ENCODE data around the gene ARL3. TPM values are rescaled to one million over a fixed set of nuclear protein-coding genes. Genes with fewer than 3 reads are reported as not detected.

The ARL3 gene
- total RNA-seq, 2 experiments from 2014 or later, result 5.3 to 6.2 TPM

GRCh38 chr10:102646610-102647442 is 67.4 kb downstream of the ARL3 start:
- DNase-seq (peak; percentile 74), ATAC-seq (no peak)
- TF ChIP-seq CTCF (IDR thresholded peaks at IDR 0.05), result no peak
- H3K4me3 Mint-ChIP-seq, result peak overlapping the region; percentile 99
- H3K27ac Mint-ChIP-seq, result peak overlapping the region; percentile 95
- ChIA-PET CTCF (interaction anchor here (0.7 to 3.8 kb wide), 4 partner anchors 23 to 67 kb away, joined by 3 to 22 read pairs (median 6); partner anchors contain the start of gene ARL3), POLR2A (interaction anchor here (0.6 to 3.5 kb wide), 11 partner anchors 9 to 186 kb away, joined by 3 to 23 read pairs (median 8); partner anchors contain the start of genes ARL3 and SFXN2)
- H3K36me3 Mint-ChIP-seq (ENCODE audit: low read depth), result peaks cover 34% of the 10 kb centered on the region
- no peaks in the 10 kb centered on the region for H3K27me3 Mint-ChIP-seq
- peaks cover 56% of the 10 kb centered on the region for H3K4me1 Mint-ChIP-seq (ENCODE audit: low read depth)
- intact Hi-C loops (cut with micrococcal nuclease), result loop anchor here (2.0 to 5.0 kb wide), 2 partner anchors 14 to 65 kb away; partner anchors contain the start of genes ARL3 and SFXN2
- no peaks in the 10 kb centered on the region for H3K9me3 Mint-ChIP-seq

- Mint-ChIP-seq H3K9me3 (no peaks in the 10 kb centered on the region), H3K4me1 (ENCODE audit: low read depth) (peaks cover 53% of the 10 kb centered on the region), H3K27me3 (no peaks in the 10 kb centered on the region), H3K36me3 (ENCODE audit: low read depth) (peaks cover 30% of the 10 kb centered on the region), H3K4me3 (peak overlapping the region; percentile 99), H3K27ac (peak overlapping the region; percentile 95)
- ChIA-PET CTCF (interaction anchor here (0.7 to 3.8 kb wide), 6 partner anchors 24 to 68 kb away, joined by 3 to 22 read pairs (median 9); partner anchors contain the start of gene ARL3), POLR2A (interaction anchor here (0.6 to 3.5 kb wide), 16 partner anchors 8 to 794 kb away, joined by 3 to 23 read pairs (median 5); partner anchors contain the start of genes ARL3 and SFXN2)
- ATAC-seq, result peak; percentile 59
- peak; percentile 92 for DNase-seq
- TF ChIP-seq CTCF (IDR thresholded peaks at IDR 0.05), result no peak
- intact Hi-C loops (cut with micrococcal nuclease), result loop anchor here (2.0 to 5.0 kb wide), 2 partner anchors 15 to 66 kb away; partner anchors contain the start of genes ARL3 and SFXN2
These were observed 68.2 kb downstream of the ARL3 start for GRCh38 chr10:102645741-102646609.

GRCh38 chr10:102645388-102645740 is 68.8 kb downstream of the ARL3 start:
- no peaks in the 10 kb centered on the region for H3K9me3 Mint-ChIP-seq
- DNase-seq, result peak; percentile 60

More at GRCh38 chr10:102645388-102645740, 68.8 kb downstream of the ARL3 start:
- CTCF ChIA-PET, result interaction anchor here (1.2 to 3.8 kb wide), 10 partner anchors 8 to 182 kb away, joined by 4 to 22 read pairs (median 10); partner anchors contain the start of genes ACTR1A, ARL3 and SFXN2
- Mint-ChIP-seq H3K27me3 (no peaks in the 10 kb centered on the region), H3K36me3 (ENCODE audit: low read depth) (peaks cover 30% of the 10 kb centered on the region), H3K27ac (peak overlapping the region; percentile 95), H3K4me1 (ENCODE audit: low read depth) (peaks cover 47% of the 10 kb centered on the region), H3K4me3 (peak overlapping the region; percentile 99)
- no peak for TF ChIP-seq CTCF (IDR thresholded peaks at IDR 0.05)
- intact Hi-C loops (cut with micrococcal nuclease), result loop anchor here (5.0 kb wide), 1 partner anchor 67 kb away; the partner anchor contains the start of genes ARL3 and SFXN2
- POLR2A ChIA-PET, result interaction anchor here (0.7 to 4.5 kb wide), 15 partner anchors 8 to 195 kb away, joined by 3 to 35 read pairs (median 4); partner anchors contain the start of genes ARL3, SFXN2 and WBP1L
- no peak for ATAC-seq

Data from activated CD8-positive, alpha-beta T cell treated with anti-CD3 and anti-CD28 coated beads for 36 hours (primary cell).